NCI-H128 (cell line): ENCODE data around the gene SASH1.
A peak's percentile ranks its signal among the peaks of the same experiment; 100 is the strongest.

Experiments used
- DNase-seq: peaks from one replicate; lab custom pipeline; 2025; ENCODE audit not compliant: unreplicated experiment; lab: John Stamatoyannopoulos, UW

Gene SASH1

DNA sequence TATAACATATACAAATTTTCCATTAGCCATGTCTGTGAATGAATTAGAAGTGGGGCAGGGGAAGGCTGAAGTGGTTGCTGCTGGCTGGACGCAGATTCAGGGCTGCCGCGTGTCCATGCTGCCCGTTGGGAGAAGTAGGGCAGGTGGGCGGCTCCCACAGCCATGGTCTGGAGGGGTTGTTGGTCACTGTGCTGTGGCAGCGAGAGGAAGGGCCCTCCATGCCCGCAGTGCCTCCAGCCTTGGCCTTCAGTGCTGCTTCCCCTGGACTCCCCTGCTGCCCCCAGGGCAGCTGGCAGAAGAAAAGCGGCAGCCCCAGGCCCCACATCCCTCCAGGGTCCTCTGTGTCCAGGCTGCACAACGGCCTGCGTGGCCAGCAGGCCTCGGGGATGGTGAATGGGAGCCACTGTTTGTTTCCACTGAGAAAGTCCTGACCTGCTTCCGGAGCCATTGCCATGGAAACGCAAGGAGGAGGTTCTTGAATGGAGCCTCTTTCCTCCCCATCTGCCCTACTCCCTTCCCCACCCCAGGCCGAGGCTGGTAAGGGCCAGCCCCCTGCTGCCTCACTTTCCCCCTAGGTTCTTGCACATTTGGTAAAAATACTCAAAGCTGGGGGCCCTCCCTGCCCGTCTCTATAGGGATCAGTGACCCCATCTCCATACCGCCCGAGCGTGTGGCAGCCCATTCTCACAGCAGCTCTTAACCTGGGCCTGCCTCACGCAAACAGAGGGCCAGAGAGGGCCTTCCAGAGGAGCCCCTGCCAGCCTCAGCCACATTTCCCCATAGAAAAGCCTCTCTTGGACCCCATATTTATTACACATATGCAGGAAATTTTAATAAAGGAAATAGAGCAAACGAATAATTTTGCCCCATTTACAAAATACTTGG lies 113.3 kb downstream of the SASH1 start:
- DNase-seq = no peak

DNA sequence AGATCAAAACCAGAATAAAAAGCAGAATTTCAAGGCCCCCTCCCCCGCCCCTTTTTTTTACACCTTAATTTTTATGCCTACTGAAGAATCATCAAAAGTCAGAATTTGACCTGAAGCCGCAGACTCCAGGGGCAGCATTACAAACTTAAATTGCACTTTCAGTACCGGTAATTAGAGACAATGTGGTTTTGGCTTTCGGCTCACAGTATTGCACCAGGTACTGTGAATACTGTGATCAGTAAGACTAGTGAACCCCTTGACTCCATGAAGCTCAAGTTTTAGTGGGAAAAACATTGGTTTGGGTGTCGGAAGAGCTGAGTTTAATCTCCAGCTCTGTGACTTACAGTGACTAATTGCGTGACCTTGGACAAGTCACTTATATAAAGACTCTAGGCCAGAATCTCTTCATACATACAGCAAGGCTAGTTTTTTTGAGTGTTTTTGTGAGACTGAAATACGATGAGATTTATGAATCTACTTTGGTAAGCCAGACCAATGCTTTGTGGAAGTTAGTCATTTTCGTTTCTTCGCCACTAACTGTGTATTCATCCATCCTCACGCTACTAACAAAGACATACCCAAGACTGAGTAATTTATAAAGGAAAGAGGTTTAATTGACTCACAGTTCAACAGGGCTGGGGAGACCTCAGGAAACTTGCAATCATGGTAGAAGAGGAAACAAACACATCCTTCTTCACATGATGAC lies 114.7 kb downstream of the SASH1 start:
- no peak for DNase-seq

DNA sequence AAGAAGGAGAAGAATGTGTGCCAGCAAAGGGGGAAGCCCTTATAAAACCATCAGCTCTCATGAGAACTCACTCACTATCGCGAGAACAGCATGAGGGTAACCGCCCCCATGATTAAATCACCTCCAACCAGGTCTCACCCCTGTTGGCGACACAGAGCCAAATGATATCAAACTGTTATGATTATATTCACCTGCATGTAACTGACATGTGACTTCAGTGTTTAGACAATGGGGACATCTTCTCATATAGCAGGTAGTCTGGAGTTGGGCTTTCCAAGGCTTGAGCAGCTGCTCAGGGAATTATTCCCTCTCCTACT lies 115.2 kb downstream of the SASH1 start:
- DNase-seq = no peak

DNA sequence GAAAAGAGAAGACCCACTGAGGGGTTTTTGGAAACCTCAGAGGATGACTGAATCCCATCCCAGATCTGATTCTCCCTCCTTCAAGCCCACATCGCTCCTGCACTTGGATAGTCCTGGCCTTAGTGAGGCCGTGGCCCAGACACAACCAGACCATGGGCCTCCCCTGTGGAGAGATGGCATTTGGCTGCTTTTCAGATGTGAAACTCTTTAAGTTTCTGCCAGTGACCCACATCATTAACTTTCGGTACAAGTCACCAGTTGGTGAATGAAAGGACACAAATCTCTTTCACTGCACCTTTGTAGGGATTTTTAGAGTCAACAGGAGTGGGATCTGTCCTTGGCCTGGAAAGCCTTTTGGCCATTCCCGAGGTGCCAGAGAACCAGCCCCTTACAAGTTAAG lies 116.6 kb downstream of the SASH1 start:
- no peak for DNase-seq

DNA sequence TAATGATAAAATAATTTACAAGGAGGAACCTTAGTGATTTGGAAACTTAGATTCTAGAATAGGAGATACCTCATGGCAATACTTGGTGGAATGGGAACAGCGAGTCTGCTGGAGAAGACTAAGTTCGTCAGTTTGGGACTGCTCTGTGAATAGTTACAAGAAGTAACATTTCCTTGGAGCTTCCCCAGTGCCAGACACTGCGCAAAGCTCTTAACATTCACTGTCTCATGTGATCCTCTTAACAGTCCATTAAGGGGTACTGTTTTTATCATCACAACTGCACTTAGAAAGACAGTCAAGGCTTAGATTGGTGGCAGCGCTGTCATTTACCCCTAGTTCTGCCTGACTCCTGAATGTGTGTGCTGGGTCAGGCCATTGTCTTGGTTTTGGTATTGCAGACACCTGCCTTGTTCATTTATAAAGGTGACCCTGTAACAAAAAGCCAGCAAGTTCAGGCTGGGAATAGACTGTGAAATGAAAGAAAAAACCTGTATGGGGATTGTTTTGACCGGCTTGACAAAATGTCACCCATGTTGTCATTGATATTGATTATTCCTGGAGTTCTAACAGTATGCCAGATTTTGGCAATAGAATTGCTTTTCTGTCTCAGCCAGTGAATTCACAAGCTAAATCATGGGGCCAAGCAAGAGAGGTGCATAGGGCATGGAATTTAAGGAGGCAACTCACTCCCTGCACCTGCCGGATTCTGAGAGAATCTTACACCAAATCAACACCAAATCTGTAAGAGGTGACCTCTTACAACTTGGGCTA lies 118.4 kb downstream of the SASH1 start:
- no peak for DNase-seq

DNA sequence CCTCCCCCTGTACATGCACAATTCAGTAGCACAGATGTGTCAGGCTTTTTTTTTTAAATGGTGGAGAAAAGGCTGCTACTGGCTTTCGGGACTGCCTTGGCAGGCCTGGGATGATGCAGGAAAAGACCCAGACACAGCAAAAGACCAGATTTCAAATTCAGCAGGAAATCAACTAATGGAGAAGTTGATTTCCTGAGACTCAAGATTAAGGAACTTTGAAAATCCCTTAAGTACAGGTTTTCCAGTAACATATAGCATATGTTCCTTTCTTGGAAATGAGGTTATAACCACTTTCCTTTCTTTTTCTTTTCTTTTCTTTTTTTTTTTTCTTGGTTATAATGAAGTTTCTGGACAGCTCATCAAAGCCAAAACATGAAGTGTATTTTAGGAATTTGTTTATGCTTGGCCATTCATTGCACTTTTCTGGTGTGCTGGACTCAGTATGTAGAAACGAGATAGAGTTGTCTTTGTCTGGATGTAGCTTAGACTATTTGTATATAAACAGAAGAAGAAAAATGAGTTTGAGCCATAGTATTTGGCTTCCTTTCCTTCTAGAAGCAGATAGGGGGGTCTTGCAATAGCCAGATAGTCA lies 119.4 kb downstream of the SASH1 start:
- no peak for DNase-seq

DNA sequence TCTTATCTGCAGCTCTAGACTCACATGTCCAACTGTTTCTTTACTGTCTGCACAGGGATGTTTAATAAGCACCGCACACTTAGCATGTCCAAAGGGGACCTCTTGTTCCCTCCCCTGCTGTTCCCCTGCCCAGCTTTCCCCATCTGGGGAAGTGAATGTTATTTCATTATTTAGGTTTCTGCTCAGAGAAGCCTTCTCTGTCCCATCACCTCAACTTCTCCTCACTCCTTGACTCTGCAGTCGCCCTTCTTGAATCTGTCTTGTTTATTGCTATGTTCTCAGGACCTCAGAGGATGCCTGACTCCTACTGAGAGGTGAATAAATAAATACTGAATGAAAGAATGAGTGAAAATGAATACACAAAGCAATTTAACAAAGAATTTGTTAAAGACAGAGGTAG lies 121.0 kb downstream of the SASH1 start:
- DNase-seq = no peak

DNA sequence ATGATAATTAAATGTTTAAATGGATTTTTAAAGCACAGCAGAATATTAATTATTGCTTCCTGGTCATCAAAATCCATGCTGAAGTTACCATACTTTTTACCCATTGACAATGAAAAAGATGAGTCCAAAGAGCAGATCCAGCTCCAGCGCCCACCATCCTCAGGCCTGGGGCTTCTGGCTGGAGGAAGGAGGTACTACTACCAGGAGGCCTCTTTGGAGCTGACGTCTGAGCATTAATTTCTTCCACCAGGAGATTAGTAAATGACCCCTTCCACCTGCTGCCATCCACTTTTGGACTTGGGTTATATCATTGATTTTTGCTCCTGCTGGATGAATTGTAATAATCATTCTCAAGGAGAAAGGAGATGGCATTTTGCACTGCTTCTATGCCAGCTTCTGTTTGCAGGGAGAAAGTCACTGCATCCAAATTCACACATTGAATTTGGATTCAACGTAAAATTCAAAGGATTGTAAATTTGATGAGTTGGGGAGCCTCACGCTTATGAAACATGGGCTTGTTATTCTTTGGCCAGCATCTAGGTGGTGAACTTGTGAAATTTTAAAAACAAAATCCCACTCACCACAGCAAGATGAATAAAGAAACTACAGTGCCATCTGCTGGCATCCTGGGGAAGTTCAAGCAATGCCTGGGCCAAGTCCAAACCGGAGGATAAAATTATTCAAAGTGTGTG lies 121.8 kb downstream of the SASH1 start:
- peak; percentile 35 for DNase-seq

DNA sequence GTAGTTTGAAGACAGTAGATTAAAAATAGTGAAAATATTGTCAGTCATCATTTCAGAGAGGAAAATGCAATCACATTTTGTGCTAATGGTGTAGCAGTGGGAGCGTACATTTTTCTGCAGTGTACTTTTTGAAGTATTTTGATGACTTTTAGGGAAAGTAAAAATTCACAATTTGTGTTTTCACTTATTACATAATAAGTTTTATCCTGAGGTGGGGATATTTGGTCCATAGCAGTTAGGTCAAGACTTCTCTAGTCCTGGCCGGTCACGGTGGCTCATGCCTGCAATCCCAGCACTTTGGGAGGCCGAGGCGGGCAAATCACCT lies 122.3 kb downstream of the SASH1 start:
- DNase-seq = no peak

DNA sequence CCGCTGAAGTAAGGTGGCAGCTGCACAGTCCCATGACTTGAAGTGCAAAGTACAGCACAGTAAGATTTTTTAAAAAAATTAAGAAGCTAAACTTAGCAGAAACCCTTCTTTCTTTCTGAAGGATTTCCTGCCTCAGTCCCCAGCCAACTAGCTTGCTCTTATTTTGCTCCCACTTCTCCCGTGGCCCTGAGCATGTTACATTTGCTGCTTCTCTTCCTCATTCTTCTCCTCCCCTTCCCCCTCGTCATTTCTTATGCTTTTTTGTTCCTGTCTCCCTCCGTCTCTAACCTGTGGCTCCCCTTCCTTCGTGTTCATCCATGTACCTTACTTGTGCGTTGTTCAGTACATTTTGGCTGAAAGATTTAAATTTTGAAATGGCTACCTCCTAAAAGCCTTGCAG lies 123.0 kb downstream of the SASH1 start:
- no peak for DNase-seq

DNA sequence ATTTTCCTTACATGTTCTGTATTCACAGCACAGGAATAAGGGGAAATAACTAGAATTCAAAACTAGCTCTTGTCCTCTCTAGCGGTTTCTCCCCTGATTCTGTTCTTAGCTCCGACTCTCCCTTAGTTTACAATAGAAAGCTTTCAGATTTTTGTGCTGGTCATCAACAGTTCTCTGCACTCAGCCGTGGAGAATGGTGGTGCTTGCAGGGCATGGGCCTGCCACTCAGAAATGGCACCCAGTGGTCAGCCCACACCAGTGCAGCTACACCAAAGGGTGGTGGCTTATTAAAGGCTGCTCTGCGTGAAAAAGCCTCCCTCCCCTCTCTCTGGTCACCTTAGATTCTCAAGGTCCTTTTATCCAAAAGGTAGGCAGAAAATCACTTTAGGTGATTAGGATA lies 123.5 kb downstream of the SASH1 start:
- DNase-seq = no peak

DNA sequence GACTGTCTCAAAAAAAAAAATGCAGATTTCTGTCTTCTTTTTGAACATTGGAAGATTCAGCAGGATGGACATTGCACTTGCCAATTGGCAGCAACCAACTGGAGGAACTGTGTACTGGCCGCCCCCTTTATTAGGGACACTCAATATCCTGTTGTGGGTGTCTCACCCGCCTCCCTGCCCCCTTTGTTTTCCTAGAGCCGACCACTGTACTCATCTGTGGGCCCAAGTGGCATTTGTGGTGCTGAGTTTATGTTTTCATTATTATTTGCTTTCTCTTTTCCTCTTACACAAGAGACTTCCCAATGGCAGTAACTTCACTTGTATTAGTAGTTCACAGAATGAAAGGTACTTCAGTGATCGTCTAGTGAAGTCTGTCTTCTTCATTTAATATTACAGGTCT lies 125.3 kb downstream of the SASH1 start:
- no peak for DNase-seq

DNA sequence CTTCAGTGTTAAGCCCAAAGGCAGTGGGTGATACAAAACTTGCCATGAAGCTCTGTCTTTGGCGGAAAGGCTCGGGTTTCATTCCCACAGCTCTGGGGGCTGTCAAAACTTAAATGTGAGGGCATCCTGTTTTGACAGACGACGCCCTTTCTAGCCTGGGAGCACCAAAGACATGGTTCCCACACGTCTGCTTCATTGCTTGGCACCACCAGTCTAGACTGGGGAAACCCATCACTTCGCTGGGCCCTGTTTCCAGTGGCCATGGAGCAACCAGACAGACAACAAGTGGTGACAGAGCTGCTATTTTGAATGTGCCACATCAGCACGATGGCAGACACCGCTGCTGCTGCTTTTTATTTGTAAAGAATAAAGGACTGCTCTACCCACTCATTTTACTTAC lies 127.5 kb downstream of the SASH1 start:
- DNase-seq = no peak

DNA sequence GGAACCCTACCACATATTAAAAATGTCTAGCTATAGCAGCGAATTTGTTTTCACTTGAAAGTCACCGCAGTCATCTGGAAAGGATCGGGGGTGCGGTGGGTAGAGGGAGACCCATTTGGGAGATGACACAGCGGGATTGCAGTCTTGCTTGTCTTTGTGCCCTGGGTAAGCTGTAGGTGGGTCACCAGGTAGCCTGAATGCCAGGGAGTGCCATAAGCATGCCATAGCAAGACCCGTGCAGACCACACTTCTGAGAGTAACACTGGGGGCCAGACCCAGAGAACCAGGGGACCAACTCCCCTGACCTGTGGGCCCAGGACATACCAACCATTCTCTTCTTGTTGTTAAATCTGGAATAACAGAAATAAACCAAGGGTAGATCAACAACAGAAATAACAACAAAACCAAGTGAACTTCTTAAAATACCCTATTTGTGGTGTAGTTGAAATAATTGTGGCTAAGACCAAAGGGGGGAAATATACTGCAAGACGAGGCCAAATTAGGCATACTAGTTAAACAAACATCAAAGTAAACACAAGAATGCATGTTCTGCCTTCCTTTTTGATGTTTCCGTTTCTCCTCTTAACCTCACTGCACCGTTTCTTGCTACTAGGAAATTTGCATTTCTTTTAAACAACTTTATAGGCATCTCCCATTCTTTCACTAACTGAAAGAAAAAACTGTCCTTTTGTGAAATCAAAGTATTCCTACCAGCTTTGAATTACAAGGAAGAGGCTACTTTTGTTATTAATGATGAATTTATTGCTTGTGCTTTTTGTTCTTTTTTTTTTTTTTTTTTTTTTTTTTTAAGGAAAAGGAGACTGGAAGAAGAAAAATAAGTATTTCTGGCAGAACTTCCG lies 128.2 kb downstream of the SASH1 start:
- no peak for DNase-seq

DNA sequence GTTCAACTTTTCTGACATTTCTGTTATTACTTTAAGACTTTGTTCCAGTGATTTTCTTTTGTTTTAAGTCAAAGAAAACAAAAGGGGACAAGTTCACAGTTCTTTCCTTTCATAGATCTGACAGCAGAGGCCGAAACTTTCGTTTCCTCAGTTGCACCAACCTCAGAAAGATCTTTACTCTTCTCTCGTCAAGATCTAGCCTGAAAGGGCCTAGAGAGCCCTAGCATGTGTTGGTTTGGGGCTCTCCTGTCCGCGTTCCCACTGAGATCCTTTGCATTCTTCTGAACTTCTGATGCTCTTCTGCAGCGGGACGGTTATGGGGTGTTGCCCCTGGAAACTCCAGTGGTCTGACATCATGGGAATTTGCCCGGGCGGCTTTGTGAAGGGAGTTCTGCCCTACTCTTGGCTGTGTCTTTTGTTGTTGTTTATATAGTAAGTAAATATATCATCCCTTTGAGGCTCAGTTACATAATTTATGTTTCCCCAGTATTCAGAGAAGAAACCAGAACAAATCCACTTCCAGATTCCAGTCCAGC lies 129.1 kb downstream of the SASH1 start:
- no peak for DNase-seq

DNA sequence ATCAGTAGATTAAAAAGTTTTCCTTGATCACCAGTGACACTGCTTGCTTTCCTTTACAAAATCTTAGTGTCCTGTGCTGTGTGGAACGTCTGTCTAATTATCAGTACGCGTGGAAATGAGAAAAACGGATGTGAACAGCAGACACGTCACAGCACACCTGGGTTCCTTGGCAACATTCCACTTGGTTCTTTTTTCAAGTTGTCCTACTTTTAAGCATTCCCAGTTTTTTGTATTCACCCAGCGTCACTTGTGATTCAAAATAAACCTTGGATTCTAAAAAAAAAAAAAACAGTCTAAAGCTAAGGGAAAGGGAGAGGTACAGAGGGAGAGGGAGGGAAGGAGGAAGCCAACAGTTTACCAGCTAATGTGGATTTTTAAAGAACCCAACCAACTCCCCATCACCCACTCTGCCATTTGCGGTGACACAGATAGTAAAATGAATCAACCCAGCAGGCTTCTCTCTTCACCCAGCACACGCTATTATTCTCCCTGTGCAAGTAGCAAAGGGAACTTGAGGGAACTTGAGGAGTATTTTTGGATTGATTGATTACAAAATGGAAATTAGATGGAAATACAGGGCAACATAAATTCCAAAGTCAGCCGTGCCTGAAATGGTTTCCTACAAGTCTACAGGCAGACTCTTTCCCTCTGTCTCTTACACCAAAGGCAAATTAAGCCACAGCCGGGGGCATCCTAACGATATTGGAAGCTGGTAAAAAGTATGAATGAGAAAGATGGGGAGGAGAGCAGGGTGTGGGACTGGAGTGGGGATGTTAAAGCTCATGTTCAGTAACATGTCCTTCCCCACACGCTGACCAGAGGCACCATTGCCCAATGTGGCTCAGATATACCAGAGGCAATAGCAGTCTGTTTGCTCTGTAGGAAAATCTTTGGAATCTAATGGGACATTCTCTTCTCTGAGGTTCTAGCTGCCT lies 129.8 kb downstream of the SASH1 start:
- no peak for DNase-seq

DNA sequence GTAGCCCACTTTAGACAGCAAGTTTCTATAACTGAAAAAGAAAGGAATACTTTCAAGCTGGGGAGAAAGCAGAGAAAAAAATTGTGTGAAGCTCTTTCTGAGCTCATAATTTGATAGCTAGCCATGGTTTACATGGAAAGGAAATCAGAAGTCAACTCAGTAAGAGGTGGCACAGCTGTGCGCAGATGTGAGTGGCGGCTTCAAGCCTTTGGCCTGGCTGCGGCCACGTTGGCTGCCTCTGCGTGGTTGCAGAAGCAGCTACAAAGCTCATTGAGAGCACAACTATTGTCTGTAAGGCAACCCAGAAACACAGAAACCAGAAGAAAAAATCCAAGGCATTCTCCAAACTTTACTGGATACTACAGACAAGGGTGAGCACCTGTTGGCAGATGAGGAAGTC lies 136.9 kb downstream of the SASH1 start:
- DNase-seq = no peak

DNA sequence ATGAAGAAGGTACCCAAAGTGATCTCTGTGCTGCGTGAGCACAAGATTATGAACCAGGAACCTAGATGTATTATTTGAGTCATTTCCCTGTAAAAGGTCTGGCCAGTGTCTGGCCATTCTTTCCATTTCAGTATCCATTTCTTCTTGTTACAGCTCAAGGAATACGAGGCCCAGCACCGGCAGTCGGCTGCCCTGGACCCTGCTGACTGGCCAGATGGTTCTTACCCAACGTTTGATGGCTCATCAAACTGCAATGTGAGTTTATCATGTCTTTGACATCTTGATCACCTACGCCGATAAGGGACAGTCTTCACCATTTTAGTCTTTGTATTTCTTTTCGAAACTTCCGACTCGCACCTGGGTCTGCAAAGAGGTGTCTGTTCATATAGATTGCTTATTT lies 144.8 kb downstream of the SASH1 start:
- DNase-seq = no peak
